Mucosa of stomach (tissue), 1 donor: ENCODE results near the gene ZNF664.

Experiments
- H3K27me3 ChIP-seq: one replicate; pipeline ENCODE4 v1.7.0; 2013; ENCODE audit warnings: mild to moderate bottlenecking, low read length; ENCODE audit not compliant: control insufficient read depth, insufficient read depth
- H3K36me3 ChIP-seq: one replicate; pipeline ENCODE4 v1.7.0; 2013; ENCODE audit warnings: low read length; ENCODE audit not compliant: control insufficient read depth, insufficient read depth
- H3K4me1 ChIP-seq: one replicate; pipeline ENCODE4 v1.7.0; 2013; ENCODE audit warnings: mild to moderate bottlenecking, low read length; ENCODE audit not compliant: control insufficient read depth, insufficient read depth
- H3K4me3 ChIP-seq: one replicate; pipeline ENCODE4 v1.7.0; 2013; ENCODE audit warnings: low read length
- H3K9ac ChIP-seq: one replicate; pipeline ENCODE4 v1.7.0; 2013; ENCODE audit warnings: mild to moderate bottlenecking, low read length, moderate library complexity
- H3K9me3 ChIP-seq: one replicate; pipeline ENCODE4 v1.7.0; 2013; ENCODE audit warnings: mild to moderate bottlenecking, low read length, moderate library complexity; ENCODE audit not compliant: control insufficient read depth
- donor health status: Pancreatic carcinoma.

ZNF664 gene

GRCh38 chr12:124036657-124037109, 63.7 kb downstream of the ZNF664 start:
- H3K27me3 ChIP-seq = no peaks in the 10 kb centered on the region
- no peak overlapping the region for H3K4me3 ChIP-seq
- H3K4me1 ChIP-seq = peaks cover 5% of the 10 kb centered on the region
- no peaks in the 10 kb centered on the region for H3K36me3 ChIP-seq
- H3K9me3 ChIP-seq = no peaks in the 10 kb centered on the region
- no peak overlapping the region for H3K9ac ChIP-seq

- Histone ChIP-seq H3K27me3 (no peaks in the 10 kb centered on the region), H3K4me3 (no peak overlapping the region), H3K9me3 (no peaks in the 10 kb centered on the region), H3K36me3 (no peaks in the 10 kb centered on the region), H3K4me1 (peaks cover 10% of the 10 kb centered on the region), H3K9ac (no peak overlapping the region)
Observed at GRCh38 chr12:124037331-124037730, 64.3 kb downstream of the ZNF664 start.

- Histone ChIP-seq H3K4me1 (peaks cover 10% of the 10 kb centered on the region), H3K9ac (no peak overlapping the region), H3K9me3 (no peaks in the 10 kb centered on the region), H3K27me3 (no peaks in the 10 kb centered on the region), H3K4me3 (no peak overlapping the region), H3K36me3 (no peaks in the 10 kb centered on the region)
Observed at GRCh38 chr12:124039276-124039675, 66.3 kb downstream of the ZNF664 start.

GRCh38 chr12:124040291-124040690, 67.3 kb downstream of the ZNF664 start:
- Histone ChIP-seq H3K9ac (no peak overlapping the region), H3K4me3 (no peak overlapping the region), H3K4me1 (peaks cover 10% of the 10 kb centered on the region), H3K27me3 (no peaks in the 10 kb centered on the region), H3K36me3 (no peaks in the 10 kb centered on the region), H3K9me3 (no peaks in the 10 kb centered on the region)

- H3K36me3 ChIP-seq = no peaks in the 10 kb centered on the region
- peaks cover 10% of the 10 kb centered on the region for H3K4me1 ChIP-seq
- no peaks in the 10 kb centered on the region for H3K27me3 ChIP-seq
- no peak overlapping the region for H3K9ac ChIP-seq
- no peak overlapping the region for H3K4me3 ChIP-seq
- no peaks in the 10 kb centered on the region for H3K9me3 ChIP-seq
Observed at GRCh38 chr12:124040737-124041136, 67.7 kb downstream of the ZNF664 start.

GRCh38 chr12:124041907-124042306, 68.9 kb downstream of the ZNF664 start:
- H3K27me3 ChIP-seq = no peaks in the 10 kb centered on the region
- H3K4me3 ChIP-seq = no peak overlapping the region
- H3K9ac ChIP-seq = no peak overlapping the region
- H3K4me1 ChIP-seq = peaks cover 10% of the 10 kb centered on the region
- H3K36me3 ChIP-seq = no peaks in the 10 kb centered on the region
- no peaks in the 10 kb centered on the region for H3K9me3 ChIP-seq

GRCh38 chr12:124044021-124044420, 71.0 kb downstream of the ZNF664 start:
- no peak overlapping the region for H3K4me3 ChIP-seq
- no peaks in the 10 kb centered on the region for H3K9me3 ChIP-seq
- no peak overlapping the region for H3K9ac ChIP-seq
- H3K36me3 ChIP-seq = no peaks in the 10 kb centered on the region
- H3K4me1 ChIP-seq = peaks cover 10% of the 10 kb centered on the region
- H3K27me3 ChIP-seq = no peaks in the 10 kb centered on the region

- H3K27me3 ChIP-seq = no peaks in the 10 kb centered on the region
- no peaks in the 10 kb centered on the region for H3K36me3 ChIP-seq
- H3K4me3 ChIP-seq = no peak overlapping the region
- no peaks in the 10 kb centered on the region for H3K9me3 ChIP-seq
- H3K9ac ChIP-seq = no peak overlapping the region
- H3K4me1 ChIP-seq = peaks cover 10% of the 10 kb centered on the region
Observed at GRCh38 chr12:124044809-124045321, 71.8 kb downstream of the ZNF664 start.

GRCh38 chr12:124045671-124046455, 72.8 kb downstream of the ZNF664 start:
- no peaks in the 10 kb centered on the region for H3K27me3 ChIP-seq
- no peak overlapping the region for H3K9ac ChIP-seq
- H3K9me3 ChIP-seq = no peaks in the 10 kb centered on the region

GRCh38 chr12:124046456-124046740, 73.4 kb downstream of the ZNF664 start:
- Histone ChIP-seq H3K36me3 (no peaks in the 10 kb centered on the region), H3K9ac (no peak overlapping the region), H3K27me3 (no peaks in the 10 kb centered on the region), H3K4me1 (peaks cover 8% of the 10 kb centered on the region), H3K9me3 (no peaks in the 10 kb centered on the region), H3K4me3 (no peak overlapping the region)

More at GRCh38 chr12:124045671-124046455, 72.8 kb downstream of the ZNF664 start:
- Histone ChIP-seq H3K4me1 (peaks cover 10% of the 10 kb centered on the region), H3K4me3 (no peak overlapping the region), H3K36me3 (no peaks in the 10 kb centered on the region)

GRCh38 chr12:124047045-124047566, 74.1 kb downstream of the ZNF664 start:
- Histone ChIP-seq H3K36me3 (no peaks in the 10 kb centered on the region), H3K27me3 (no peaks in the 10 kb centered on the region), H3K9ac (no peak overlapping the region), H3K9me3 (no peaks in the 10 kb centered on the region), H3K4me3 (no peak overlapping the region), H3K4me1 (peaks cover 1% of the 10 kb centered on the region)

- Histone ChIP-seq H3K4me1 (peaks cover 7% of the 10 kb centered on the region), H3K4me3 (no peak overlapping the region), H3K9me3 (no peaks in the 10 kb centered on the region), H3K36me3 (no peaks in the 10 kb centered on the region), H3K27me3 (no peaks in the 10 kb centered on the region), H3K9ac (no peak overlapping the region)
Observed at GRCh38 chr12:124049451-124050094, 76.6 kb downstream of the ZNF664 start.
